GM12878 (cell line): ENCODE measurements around the gene CELF2. TPM values are rescaled to one million over a fixed set of nuclear protein-coding genes. Genes with fewer than 3 reads are reported as not detected.

Experiments used
- MLLT1 ChIP-seq: fragments of 450-650 bp; IDR thresholded peaks from 2 replicates; pipeline ENCODE4 v1.6.1; 2016; ENCODE audit warnings: mild to moderate bottlenecking
- RBBP5 ChIP-seq: fragments of 200-600 bp; sonication (generic); conservative IDR thresholded peaks from 2 replicates; pipeline ENCODE4 v1.6.1; 2016
- SREBF2 ChIP-seq: IDR thresholded peaks from 2 replicates; pipeline ENCODE4 v1.6.1; 2012; ENCODE audit warnings: mild to moderate bottlenecking, low read length
- STAT1 ChIP-seq: fragments of 450-650 bp; conservative IDR thresholded peaks from 2 replicates; pipeline ENCODE4 v1.6.1; 2014; ENCODE audit warnings: antibody characterized with exemption, mild to moderate bottlenecking
- ZNF622 ChIP-seq: fragments of 450-650 bp; IDR thresholded peaks from 2 replicates; pipeline ENCODE4 v1.6.1; 2017; ENCODE audit warnings: mild to moderate bottlenecking, inconsistent platforms
- polyA plus RNA-seq, 11 experiments: library from polyadenylated mRNA; depleted of rRNA in 4 of 11; unstranded in 6 of 11; stranded (reverse) in 5 of 11; fragments of >200 nt; fragmentation: Nextera tagmentation in 4 of 11; fragmentation: Illumina TruSeq in 1 of 11; extraction: Ambion mirVana in 4 of 11; extraction: Trizol in 1 of 11; gene quantifications; 1 replicate in 1 of 11; 2 replicates in 10 of 11; pipeline versions ENCODE4 v1.2.1 to v1.2.3, GENCODE V29; 2011 to 2016; ENCODE audit warnings: inconsistent platforms in 2 of 11, missing spikeins in 2 of 11, low read depth in 1 of 11
- total RNA-seq, 4 experiments: library from RNA; depleted of rRNA in 3 of 4; stranded (reverse); fragments of >200 nt in 3 of 4; fragmentation: Illumina TruSeq in 1 of 4; extraction: Trizol in 1 of 4; gene quantifications; 2 replicates each; pipeline versions ENCODE4 v1.2.1 to v1.2.3, GENCODE V29; 2013 to 2021
- TF ChIP-seq, protein P1 (sequence below): fragments of 450-650 bp; IDR thresholded peaks from 2 replicates; pipeline ENCODE4 v1.6.1; 2017; ENCODE audit warnings: antibody characterized with exemption, mild to moderate bottlenecking, moderate library complexity
- TF ChIP-seq, protein P2 (sequence below): fragments of 450-650 bp; IDR thresholded peaks from 2 replicates; pipeline ENCODE4 v1.6.1; 2017; ENCODE audit warnings: mild to moderate bottlenecking, moderate library complexity

The CELF2 gene
- total and polyA plus RNA-seq, 10 of the 15 experiments (the other 5 are each of a cell fraction or from before 2014, with no cell fraction given): 20.8 to 129 (median 86.3) TPM

- TF ChIP-seq RBBP5: no peak
- TF ChIP-seq, protein P1, sequence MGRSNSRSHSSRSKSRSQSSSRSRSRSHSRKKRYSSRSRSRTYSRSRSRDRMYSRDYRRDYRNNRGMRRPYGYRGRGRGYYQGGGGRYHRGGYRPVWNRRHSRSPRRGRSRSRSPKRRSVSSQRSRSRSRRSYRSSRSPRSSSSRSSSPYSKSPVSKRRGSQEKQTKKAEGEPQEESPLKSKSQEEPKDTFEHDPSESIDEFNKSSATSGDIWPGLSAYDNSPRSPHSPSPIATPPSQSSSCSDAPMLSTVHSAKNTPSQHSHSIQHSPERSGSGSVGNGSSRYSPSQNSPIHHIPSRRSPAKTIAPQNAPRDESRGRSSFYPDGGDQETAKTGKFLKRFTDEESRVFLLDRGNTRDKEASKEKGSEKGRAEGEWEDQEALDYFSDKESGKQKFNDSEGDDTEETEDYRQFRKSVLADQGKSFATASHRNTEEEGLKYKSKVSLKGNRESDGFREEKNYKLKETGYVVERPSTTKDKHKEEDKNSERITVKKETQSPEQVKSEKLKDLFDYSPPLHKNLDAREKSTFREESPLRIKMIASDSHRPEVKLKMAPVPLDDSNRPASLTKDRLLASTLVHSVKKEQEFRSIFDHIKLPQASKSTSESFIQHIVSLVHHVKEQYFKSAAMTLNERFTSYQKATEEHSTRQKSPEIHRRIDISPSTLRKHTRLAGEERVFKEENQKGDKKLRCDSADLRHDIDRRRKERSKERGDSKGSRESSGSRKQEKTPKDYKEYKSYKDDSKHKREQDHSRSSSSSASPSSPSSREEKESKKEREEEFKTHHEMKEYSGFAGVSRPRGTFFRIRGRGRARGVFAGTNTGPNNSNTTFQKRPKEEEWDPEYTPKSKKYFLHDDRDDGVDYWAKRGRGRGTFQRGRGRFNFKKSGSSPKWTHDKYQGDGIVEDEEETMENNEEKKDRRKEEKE: no peak
- TF ChIP-seq MLLT1: no peak
- TF ChIP-seq SREBF2: no peak
- no peak for TF ChIP-seq STAT1
- TF ChIP-seq, protein P2, sequence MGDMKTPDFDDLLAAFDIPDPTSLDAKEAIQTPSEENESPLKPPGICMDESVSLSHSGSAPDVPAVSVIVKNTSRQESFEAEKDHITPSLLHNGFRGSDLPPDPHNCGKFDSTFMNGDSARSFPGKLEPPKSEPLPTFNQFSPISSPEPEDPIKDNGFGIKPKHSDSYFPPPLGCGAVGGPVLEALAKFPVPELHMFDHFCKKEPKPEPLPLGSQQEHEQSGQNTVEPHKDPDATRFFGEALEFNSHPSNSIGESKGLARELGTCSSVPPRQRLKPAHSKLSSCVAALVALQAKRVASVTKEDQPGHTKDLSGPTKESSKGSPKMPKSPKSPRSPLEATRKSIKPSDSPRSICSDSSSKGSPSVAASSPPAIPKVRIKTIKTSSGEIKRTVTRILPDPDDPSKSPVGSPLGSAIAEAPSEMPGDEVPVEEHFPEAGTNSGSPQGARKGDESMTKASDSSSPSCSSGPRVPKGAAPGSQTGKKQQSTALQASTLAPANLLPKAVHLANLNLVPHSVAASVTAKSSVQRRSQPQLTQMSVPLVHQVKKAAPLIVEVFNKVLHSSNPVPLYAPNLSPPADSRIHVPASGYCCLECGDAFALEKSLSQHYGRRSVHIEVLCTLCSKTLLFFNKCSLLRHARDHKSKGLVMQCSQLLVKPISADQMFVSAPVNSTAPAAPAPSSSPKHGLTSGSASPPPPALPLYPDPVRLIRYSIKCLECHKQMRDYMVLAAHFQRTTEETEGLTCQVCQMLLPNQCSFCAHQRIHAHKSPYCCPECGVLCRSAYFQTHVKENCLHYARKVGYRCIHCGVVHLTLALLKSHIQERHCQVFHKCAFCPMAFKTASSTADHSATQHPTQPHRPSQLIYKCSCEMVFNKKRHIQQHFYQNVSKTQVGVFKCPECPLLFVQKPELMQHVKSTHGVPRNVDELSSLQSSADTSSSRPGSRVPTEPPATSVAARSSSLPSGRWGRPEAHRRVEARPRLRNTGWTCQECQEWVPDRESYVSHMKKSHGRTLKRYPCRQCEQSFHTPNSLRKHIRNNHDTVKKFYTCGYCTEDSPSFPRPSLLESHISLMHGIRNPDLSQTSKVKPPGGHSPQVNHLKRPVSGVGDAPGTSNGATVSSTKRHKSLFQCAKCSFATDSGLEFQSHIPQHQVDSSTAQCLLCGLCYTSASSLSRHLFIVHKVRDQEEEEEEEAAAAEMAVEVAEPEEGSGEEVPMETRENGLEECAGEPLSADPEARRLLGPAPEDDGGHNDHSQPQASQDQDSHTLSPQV: no peak
- TF ChIP-seq ZNF622: no peak
Measured at GRCh38 chr10:11154849-11155498, 137.3 kb downstream of the CELF2 start (continued).
